Measurements from ENCODE around the gene ZNF688. TPM values are rescaled to one million over a fixed set of nuclear protein-coding genes. Genes with fewer than 3 reads are reported as not detected.
A peak's percentile ranks its signal among the peaks of the same experiment; 100 is the strongest.

ZNF688 gene
- total and polyA plus RNA-seq, 2 of the 13 experiments (the other 11 are each of a cell fraction or from before 2014, with no cell fraction given) = 2.4 to 5.4 TPM

DNA sequence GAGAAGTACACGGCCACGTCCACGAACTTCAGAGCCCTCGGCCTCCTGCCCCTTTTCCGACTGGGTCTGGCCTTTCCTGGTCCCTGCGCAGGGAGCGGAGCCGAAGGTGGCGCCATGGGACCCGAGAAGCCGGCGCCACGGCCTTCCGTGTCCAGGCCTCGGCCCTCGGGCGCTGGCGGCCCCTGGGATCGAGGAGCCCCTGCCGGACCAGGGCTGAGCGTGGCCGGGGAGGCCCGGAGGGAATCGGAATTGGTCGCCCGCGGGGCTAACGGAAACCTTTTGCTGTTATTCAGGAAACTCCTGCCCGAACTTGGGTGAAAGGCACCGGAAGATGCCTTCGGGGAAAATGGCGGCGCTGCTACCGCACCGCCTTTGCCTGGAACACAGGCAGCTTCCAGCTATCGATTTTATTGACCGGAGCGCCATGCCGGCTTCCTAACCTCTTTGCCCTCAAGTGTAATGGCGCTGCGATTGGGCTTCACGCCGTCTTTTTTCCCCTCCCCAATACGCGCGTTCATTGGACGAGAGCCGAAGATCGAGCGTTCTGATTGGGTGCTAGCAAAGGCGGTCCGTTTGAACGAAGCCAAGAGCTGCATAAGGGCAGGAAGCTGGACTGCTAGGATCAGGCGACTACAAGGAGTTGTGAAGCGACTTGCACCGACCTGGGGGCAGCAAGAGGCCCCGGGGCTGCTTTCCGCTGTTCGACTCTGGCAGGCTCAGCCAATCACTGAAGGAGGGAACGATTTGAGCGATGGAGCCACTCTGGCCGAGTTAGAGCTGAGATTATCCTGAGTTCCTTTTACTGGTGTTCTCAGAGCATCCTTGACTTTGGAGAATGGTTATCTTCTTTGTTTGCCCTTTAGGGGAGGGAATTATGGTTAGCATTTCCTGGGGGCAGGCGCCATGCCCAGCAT, 38.7 kb upstream of the ZNF688 start, which contains the start of gene ZNF689 (continued):
- TF ChIP-seq, protein P1, sequence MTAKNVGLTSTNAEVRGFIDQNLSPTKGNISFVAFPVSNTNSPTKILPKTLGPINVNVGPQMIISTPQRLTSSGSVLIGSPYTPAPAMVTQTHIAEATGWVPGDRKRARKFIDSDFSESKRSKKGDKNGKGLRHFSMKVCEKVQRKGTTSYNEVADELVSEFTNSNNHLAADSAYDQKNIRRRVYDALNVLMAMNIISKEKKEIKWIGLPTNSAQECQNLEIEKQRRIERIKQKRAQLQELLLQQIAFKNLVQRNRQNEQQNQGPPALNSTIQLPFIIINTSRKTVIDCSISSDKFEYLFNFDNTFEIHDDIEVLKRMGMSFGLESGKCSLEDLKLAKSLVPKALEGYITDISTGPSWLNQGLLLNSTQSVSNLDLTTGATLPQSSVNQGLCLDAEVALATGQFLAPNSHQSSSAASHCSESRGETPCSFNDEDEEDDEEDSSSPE (CRISPR knock-in tag; IDR thresholded peaks at IDR 0.05) = peak; percentile 99
- peak; percentile 82 for TF ChIP-seq HDAC2 (CRISPR knock-in tag; IDR thresholded peaks at IDR 0.05)
- TF ChIP-seq, protein P2, sequence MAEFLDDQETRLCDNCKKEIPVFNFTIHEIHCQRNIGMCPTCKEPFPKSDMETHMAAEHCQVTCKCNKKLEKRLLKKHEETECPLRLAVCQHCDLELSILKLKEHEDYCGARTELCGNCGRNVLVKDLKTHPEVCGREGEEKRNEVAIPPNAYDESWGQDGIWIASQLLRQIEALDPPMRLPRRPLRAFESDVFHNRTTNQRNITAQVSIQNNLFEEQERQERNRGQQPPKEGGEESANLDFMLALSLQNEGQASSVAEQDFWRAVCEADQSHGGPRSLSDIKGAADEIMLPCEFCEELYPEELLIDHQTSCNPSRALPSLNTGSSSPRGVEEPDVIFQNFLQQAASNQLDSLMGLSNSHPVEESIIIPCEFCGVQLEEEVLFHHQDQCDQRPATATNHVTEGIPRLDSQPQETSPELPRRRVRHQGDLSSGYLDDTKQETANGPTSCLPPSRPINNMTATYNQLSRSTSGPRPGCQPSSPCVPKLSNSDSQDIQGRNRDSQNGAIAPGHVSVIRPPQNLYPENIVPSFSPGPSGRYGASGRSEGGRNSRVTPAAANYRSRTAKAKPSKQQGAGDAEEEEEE (CRISPR knock-in tag; IDR thresholded peaks at IDR 0.05; ENCODE audit: borderline replicate concordance) = no peak
- TF ChIP-seq, protein P3, sequence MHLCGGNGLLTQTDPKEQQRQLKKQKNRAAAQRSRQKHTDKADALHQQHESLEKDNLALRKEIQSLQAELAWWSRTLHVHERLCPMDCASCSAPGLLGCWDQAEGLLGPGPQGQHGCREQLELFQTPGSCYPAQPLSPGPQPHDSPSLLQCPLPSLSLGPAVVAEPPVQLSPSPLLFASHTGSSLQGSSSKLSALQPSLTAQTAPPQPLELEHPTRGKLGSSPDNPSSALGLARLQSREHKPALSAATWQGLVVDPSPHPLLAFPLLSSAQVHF (CRISPR knock-in tag; IDR thresholded peaks at IDR 0.05) = peak; percentile 95; the same call in 1 of the 2 replicates
- peak; percentile 46; the same call in 1 of the 2 replicates for TF ChIP-seq NFATC3 (CRISPR knock-in tag; IDR thresholded peaks at IDR 0.05)
- TF ChIP-seq CENPT (CRISPR knock-in tag; IDR thresholded peaks at IDR 0.05; ENCODE audit: low read depth) = no peak; the same call in 1 of the 2 replicates
- peak; percentile 91 for TF ChIP-seq GABPB1 (CRISPR knock-in tag; IDR thresholded peaks at IDR 0.05)
- peak; percentile 76; the same call in 1 of the 2 replicates for TF ChIP-seq ZNF766 (CRISPR knock-in tag; IDR thresholded peaks at IDR 0.05; ENCODE audit: borderline replicate concordance)
- TF ChIP-seq, protein P4, sequence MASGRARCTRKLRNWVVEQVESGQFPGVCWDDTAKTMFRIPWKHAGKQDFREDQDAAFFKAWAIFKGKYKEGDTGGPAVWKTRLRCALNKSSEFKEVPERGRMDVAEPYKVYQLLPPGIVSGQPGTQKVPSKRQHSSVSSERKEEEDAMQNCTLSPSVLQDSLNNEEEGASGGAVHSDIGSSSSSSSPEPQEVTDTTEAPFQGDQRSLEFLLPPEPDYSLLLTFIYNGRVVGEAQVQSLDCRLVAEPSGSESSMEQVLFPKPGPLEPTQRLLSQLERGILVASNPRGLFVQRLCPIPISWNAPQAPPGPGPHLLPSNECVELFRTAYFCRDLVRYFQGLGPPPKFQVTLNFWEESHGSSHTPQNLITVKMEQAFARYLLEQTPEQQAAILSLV (CRISPR knock-in tag; IDR thresholded peaks at IDR 0.05; ENCODE audit: borderline replicate concordance) = peak; percentile 82; the same call in 1 of the 2 replicates
- peak; percentile 86 for TF ChIP-seq ZNF768 (CRISPR knock-in tag; IDR thresholded peaks at IDR 0.05)
- TF ChIP-seq MIER3 (CRISPR knock-in tag; IDR thresholded peaks at IDR 0.05; ENCODE audit: borderline replicate concordance) = peak; percentile 61; the same call in 1 of the 2 replicates
- TF ChIP-seq, protein P5, sequence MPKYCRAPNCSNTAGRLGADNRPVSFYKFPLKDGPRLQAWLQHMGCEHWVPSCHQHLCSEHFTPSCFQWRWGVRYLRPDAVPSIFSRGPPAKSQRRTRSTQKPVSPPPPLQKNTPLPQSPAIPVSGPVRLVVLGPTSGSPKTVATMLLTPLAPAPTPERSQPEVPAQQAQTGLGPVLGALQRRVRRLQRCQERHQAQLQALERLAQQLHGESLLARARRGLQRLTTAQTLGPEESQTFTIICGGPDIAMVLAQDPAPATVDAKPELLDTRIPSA (CRISPR knock-in tag; IDR thresholded peaks at IDR 0.05; ENCODE audit: borderline replicate concordance) = peak; percentile 18; the same call in 1 of the 2 replicates
- no peak for TF ChIP-seq NPAS2 (CRISPR knock-in tag; IDR thresholded peaks at IDR 0.05; ENCODE audit: borderline replicate concordance)
- peak; percentile 97 for TF ChIP-seq SRY (CRISPR knock-in tag; IDR thresholded peaks at IDR 0.05)
- peak; percentile 24; the same call in 1 of the 2 replicates for TF ChIP-seq ZNF572 (CRISPR knock-in tag; IDR thresholded peaks at IDR 0.05)
- TF ChIP-seq FOXA3 (CRISPR knock-in tag; IDR thresholded peaks at IDR 0.05) = peak; percentile 45
- TF ChIP-seq, protein P6, sequence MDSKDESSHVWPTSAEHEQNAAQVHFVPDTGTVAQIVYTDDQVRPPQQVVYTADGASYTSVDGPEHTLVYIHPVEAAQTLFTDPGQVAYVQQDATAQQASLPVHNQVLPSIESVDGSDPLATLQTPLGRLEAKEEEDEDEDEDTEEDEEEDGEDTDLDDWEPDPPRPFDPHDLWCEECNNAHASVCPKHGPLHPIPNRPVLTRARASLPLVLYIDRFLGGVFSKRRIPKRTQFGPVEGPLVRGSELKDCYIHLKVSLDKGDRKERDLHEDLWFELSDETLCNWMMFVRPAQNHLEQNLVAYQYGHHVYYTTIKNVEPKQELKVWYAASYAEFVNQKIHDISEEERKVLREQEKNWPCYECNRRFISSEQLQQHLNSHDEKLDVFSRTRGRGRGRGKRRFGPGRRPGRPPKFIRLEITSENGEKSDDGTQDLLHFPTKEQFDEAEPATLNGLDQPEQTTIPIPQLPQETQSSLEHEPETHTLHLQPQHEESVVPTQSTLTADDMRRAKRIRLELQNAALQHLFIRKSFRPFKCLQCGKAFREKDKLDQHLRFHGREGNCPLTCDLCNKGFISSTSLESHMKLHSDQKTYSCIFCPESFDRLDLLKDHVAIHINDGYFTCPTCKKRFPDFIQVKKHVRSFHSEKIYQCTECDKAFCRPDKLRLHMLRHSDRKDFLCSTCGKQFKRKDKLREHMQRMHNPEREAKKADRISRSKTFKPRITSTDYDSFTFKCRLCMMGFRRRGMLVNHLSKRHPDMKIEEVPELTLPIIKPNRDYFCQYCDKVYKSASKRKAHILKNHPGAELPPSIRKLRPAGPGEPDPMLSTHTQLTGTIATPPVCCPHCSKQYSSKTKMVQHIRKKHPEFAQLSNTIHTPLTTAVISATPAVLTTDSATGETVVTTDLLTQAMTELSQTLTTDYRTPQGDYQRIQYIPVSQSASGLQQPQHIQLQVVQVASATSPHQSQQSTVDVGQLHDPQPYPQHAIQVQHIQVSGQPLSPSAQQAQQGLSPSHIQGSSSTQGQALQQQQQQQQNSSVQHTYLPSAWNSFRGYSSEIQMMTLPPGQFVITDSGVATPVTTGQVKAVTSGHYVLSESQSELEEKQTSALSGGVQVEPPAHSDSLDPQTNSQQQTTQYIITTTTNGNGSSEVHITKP (CRISPR knock-in tag; IDR thresholded peaks at IDR 0.05; ENCODE audit: low read depth) = peak; percentile 64; the same call in 1 of the 2 replicates
- TF ChIP-seq CHCHD3 (CRISPR knock-in tag; IDR thresholded peaks at IDR 0.05) = no peak

Measured in HepG2 (cell line).